Stimulated activated CD8-positive, alpha-beta memory T cell treated with anti-CD3 and anti-CD28 coated beads, Interleukin-4, amount 100 ng/mL, for 4 hours (primary cell): ENCODE results near the gene TRIM67.
"Not testable (repeated sequence)": the region's sequence is repeated elsewhere in the genome, so short reads cannot be mapped to it uniquely, and the experiment has no call there.

Source experiments
- DNase-seq, 2 donors: peaks; one replicate each; pipeline ENCODE4 v3.0.0-alpha.2; 2020; ENCODE audit warnings: low read depth in 2 of 2, low spot score in 1 of 2

TRIM67 gene

GRCh38 chr1:231161667-231162296, at the start of gene TRIM67:
Gene TRIM67 (plus strand): TSS chr1:231162058. CDS start chr1:231162970, 912 bp downstream.
- no peak for DNase-seq

- no peak for DNase-seq
Observed at GRCh38 chr1:231116738-231117137, 45.1 kb upstream of the TRIM67 start.

- DNase-seq: no peak
Observed at GRCh38 chr1:231118704-231119453, 43.0 kb upstream of the TRIM67 start.

GRCh38 chr1:231121533-231121932, 40.3 kb upstream of the TRIM67 start:
- no peak for DNase-seq

DNA sequence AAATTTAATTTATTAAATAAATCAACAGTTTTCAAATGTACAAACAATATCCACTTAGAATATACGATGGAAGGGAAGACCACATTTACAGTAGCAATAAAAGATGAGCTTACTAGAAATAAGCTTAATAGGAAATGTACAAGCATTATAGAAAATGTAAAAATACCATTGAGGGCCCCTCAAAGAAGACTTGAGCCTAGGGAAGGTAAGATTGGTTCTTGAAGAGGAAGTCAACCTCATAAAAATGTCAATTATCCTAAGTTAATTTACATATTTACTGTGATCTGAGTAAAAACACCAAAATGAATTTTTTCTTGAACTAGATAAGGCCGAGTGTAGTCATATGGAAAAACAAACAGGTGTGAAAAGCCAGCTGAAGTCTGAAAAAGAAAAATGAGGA, 39.7 kb upstream of the TRIM67 start:
- no peak for DNase-seq

DNA sequence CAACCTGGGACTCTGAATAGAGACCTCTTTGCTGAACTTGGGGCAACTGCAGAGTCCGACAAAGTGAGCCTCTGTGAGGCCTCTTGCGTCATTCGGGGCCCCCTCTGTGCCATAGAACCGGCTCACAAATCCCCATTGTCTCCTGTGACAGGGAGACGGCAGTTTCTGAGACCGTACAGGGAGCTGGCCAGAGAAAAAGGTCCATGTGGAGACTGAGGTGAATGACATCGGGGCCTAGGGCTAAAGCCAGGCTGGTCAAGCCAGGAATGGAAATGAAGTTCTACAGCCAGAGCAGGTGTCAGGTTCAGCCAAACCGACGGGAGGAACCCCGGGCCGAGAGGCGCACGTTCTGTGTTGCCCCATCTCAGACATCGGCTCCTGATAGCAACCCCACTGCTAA, 37.1 kb upstream of the TRIM67 start:
- no peak for DNase-seq

DNA sequence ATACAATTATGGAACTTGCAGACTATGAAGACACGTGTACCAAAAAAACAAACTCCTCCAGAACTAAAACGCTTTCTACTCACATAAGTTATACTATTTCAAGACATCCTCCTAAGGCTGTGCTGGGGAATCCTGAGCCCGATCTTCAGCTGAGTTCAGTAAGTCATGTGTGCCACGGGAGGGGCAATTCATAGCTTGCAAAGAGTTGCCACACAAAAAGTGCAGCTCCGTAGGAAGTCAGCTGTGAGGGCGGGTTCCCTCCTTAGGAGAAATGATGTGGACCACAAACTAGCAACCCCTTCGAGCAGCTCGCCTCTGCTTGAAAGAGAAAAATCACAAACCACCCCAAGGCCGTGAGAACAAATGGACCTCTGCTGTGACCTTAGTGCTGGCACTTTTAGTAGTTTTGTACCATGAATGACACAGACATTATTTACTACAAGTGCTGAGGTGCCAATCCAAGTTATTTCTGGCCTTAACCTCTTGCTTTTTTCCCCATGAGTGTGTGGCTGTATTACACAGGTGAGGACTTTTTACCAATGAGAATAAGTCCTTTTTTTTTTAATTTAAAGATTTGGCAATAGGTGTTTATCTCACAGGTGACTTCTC, 35.8 kb upstream of the TRIM67 start:
- DNase-seq: no peak

DNA sequence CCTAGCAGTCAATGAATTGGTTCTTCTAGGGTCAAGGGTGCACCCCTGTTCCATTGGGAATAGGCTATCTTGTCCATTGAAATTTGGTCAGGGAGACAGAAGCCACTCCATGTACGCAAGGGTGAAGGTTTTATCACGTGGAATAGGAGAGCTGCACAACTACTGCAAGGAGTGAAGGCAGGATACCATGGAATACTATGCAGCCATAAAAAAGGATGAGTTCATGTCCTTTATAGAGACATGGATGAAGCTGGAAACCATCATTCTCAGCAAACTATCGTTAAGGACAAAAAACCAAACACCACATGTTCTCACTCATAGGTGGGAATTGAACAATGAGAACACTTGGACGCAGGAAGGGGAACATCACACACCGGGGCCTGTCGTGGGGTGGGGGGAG, 34.8 kb upstream of the TRIM67 start:
- not testable (repeated sequence) for DNase-seq

GRCh38 chr1:231128471-231128870, 33.4 kb upstream of the TRIM67 start:
- DNase-seq: not testable (repeated sequence)

- no peak for DNase-seq
Observed at GRCh38 chr1:231130544-231130943, 31.3 kb upstream of the TRIM67 start.

DNA sequence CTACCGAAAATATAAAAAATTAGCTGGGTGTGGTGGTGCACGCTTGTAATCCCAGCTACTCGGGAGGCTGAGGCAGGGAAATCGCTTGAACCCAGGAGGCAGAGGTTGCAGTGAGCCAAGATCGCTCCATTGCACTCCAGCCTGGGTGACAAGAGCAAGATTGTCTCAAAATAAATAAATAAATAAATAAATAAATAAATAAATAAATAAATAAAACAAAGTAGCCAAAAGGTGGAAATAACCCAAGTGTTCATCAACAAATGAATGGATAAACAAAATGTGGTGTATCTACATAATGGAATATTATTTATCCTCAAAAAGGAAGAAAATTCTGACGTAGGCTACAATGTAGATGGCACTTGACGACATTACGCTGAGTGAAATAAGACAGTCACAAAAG, 29.3 kb upstream of the TRIM67 start:
- not testable (repeated sequence) for DNase-seq

DNA sequence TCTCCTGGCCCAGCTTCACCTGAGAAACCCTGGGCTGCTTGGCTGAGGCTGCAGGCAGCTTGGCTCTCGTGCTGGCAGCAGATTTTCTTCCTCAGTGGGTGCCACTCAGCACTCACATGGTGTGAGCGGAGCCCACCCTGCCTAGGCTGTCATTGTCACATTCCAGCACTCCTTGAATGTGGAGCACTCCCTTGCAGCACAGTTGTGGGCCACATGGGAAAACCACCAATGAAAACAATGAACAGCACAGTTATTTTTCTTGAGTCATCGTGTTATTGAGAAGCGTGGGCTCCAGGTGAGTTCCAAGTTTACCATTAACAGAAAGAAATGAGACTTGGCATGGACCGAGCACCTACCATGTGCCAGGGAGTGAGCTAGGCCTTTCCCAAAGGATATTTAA, 27.2 kb upstream of the TRIM67 start:
- no peak for DNase-seq

DNA sequence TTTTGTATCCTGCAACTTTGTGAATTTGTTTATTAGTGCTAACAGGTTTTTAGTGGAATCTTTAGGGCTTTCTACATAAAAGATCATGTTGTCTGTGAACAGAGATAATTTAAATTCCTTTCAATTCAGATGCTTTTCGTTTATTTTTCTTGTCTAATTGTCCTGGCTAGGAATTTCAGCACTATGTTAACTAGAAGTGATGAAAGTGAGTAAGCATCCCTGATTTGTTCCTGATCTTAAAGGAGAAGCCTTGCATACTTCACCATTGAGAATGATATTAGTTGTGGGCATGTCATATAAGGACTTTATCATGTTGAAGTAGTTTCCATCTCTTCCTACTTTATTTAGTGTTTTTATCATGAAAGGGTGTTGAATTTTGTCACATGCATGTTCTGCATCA, 23.6 kb upstream of the TRIM67 start:
- no peak for DNase-seq

DNA sequence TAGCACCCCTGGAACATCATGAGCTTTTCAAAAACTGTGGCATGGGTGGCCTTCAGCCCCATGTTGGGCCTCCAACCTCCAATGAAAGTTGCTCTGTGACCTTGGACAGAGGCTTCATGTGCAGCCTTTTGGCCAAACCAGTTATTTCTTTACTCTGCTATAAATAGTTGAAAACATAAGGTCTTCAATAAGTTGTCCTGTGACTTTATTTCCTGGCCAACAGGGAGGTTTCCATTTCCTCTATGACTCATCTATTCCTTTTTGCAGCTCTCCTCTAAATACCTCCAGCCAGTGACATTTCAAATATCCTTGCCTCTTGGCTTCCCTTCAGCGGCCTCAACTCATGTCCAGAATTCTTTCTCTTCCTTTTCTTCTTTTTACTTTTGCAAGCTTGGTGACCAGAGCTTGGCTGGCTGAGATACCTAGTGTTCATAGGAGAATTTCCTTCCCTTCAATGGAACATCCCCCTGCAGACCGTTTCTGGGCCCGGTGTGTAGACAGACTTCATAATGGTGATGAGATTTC, 22.7 kb upstream of the TRIM67 start:
- DNase-seq: no peak

GRCh38 chr1:231139659-231140654, 21.9 kb upstream of the TRIM67 start:
- no peak for DNase-seq

DNA sequence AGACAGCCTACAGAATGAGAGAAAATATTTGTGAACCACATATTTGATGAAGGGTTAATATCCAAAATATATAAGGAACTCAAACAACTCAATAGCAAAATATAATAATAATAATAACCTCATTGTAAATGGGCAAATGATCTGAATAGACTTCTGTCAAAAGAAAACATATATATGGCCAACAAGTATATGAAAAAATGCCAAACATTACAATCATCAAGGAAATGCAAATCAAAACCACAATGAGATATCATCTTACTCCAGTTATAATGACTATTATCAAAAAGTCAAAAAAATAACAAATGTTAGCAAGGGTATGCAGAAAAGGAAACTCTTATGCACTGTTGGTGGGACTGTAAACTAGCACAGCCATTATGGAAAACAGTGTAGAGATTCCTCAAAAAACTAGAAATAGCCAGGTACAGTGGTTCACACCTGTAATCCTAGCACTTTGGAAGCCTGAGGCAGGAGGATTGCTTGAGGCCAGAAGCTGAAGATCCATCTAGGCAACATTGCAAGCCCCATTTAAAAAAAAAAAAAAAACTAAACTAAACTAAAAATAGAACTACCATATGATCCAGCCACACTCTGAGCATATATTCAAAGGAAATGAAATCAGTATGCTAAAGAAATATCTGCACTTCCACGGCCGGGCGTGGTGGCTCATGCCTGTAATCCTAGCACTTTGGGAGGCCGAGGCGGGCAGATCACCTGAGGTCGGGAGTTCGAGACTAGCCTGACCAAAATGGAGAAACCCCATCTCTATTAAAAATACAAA, 17.3 kb upstream of the TRIM67 start:
- DNase-seq: no peak

DNA sequence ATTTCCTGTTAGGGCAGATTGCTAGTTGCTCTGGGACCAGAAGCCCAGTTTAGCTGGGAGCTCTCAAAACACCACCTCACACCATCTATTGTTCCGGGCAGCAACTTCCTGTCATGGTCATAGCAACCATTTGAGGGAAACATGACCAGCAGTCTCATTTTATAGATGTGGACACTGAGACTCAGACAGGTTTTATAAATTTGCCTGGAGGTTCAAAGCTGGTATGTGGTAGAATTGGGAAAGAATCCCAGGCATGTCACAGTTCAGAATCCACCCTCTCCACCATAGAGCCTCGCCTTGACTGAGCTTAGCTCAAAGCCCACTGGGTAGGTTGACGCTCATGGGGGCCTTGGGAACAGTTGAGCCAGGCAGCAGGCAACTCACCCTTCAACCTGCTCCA, 14.0 kb upstream of the TRIM67 start:
- DNase-seq: no peak

DNA sequence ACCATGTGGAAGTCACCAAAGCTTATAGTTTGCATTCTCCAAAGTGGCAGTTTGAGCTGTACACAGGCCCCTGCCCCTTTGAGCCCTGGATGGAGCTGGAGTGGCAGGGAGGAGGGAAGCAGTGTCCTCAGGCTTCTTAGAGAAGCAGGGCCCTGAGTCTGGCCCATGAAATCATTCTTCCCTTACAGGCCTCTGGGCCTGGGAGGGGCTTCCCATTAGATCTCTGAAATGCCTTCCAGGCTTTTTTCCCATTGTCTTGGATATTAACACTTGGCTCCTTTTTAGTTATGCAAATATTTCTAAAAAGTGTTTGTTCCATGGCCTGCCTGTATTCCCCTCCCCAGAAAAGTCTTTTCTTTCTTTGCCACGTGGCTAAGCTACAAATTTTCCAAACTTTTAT, 10.0 kb upstream of the TRIM67 start:
- DNase-seq: no peak

DNA sequence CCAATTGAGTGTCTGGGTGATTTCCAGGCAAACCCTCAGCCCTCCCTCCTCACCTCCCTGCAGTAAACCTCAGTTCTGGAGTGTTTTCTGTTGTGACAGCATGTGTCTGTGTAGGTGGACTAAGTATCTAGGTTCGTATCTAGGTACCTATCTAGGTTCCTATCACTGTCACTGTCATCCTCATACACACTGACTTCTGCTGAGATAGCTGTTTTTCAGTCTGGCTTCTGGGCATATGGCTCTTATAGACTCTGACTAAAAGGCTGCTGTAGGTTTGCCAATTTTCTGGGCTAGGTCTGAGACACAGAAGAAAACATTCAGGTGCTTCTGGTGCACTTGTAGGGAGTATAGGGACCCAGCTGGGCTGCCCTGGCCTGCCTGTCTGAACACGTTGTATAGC, 8.1 kb upstream of the TRIM67 start:
- DNase-seq: no peak

DNA sequence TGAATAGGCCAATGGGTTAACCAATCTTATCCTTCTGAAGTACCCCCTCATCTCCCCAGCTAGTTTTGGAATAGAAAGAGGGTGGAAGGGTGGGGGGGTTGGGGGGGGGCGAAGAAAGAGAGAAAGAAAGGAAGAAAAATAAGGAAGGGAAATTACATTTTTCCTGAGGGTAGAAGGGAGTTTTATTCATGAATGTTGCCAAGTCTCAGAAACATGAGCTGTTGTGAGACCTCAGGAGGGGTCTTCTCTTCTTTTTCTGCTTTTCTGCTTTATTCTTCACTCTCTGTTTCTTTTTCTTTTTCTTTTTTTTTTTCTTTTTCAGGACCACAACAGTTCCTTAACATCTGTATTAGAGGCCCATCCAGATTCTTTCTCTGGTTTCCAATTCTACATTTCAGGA, 6.0 kb upstream of the TRIM67 start:
- no peak for DNase-seq
